ENCODE data around the gene KCTD6.
"Not testable (repeated sequence)": the region's sequence is repeated elsewhere in the genome, so short reads cannot be mapped to it uniquely, and the experiment has no call there.

Gene KCTD6

GRCh38 chr3:58522759-58523425 lies 31.0 kb downstream of the KCTD6 start:
- Mint-ChIP-seq H3K4me1 (no peaks in the 10 kb centered on the region), H3K4me3 (no peak overlapping the region), H3K27ac (no peak overlapping the region), H3K36me3 (no peaks in the 10 kb centered on the region), H3K27me3 (peaks cover 6% of the 10 kb centered on the region), H3K9me3 (no peaks in the 10 kb centered on the region)
- CTCF ChIA-PET = interaction anchor here (0.5 kb wide), 1 partner anchor 192 kb away, joined by 4 read pairs; no protein-coding TSS in a partner anchor
- no peak for DNase-seq

GRCh38 chr3:58524326-58524888 lies 32.5 kb downstream of the KCTD6 start:
- no peaks in the 10 kb centered on the region for H3K36me3 Mint-ChIP-seq
- CTCF ChIA-PET = no interaction called here
- no peaks in the 10 kb centered on the region for H3K9me3 Mint-ChIP-seq
- H3K27me3 Mint-ChIP-seq = peaks cover 6% of the 10 kb centered on the region
- no peak overlapping the region for H3K27ac Mint-ChIP-seq
- no peak overlapping the region for H3K4me3 Mint-ChIP-seq
- no peak for DNase-seq
- H3K4me1 Mint-ChIP-seq = no peaks in the 10 kb centered on the region

GRCh38 chr3:58526515-58526957 lies 34.6 kb downstream of the KCTD6 start:
- H3K9me3 Mint-ChIP-seq = no peaks in the 10 kb centered on the region
- no peaks in the 10 kb centered on the region for H3K4me1 Mint-ChIP-seq
- no peak for DNase-seq
- no peak overlapping the region for H3K27ac Mint-ChIP-seq
- H3K27me3 Mint-ChIP-seq = peaks cover 8% of the 10 kb centered on the region
- H3K36me3 Mint-ChIP-seq = no peaks in the 10 kb centered on the region
- H3K4me3 Mint-ChIP-seq = no peak overlapping the region
- CTCF ChIA-PET = interaction anchor here (2.8 kb wide), 1 partner anchor 219 kb away, joined by 10 read pairs; the partner anchor contains the start of genes HTD2 and RPP14

GRCh38 chr3:58527440-58527839 lies 35.5 kb downstream of the KCTD6 start:
- DNase-seq, H3K9me3 Mint-ChIP-seq, H3K4me1 Mint-ChIP-seq, H3K27ac Mint-ChIP-seq, H3K27me3 Mint-ChIP-seq, H3K36me3 Mint-ChIP-seq, H3K4me3 Mint-ChIP-seq: not testable (repeated sequence)
- CTCF ChIA-PET = interaction anchor here (1.6 to 2.8 kb wide), 2 partner anchors 211 to 220 kb away, joined by 4 to 10 read pairs; partner anchors contain the start of genes HTD2 and RPP14

- CTCF ChIA-PET = interaction anchor here (1.2 to 1.6 kb wide), 2 partner anchors 212 to 227 kb away, joined by 4 read pairs; no protein-coding TSS in a partner anchor
- no peaks in the 10 kb centered on the region for H3K9me3 Mint-ChIP-seq
- H3K4me3 Mint-ChIP-seq = no peak overlapping the region
- H3K4me1 Mint-ChIP-seq = peaks cover 7% of the 10 kb centered on the region
- peaks cover 9% of the 10 kb centered on the region for H3K27me3 Mint-ChIP-seq
- no peak for DNase-seq
- H3K36me3 Mint-ChIP-seq = no peaks in the 10 kb centered on the region
- H3K27ac Mint-ChIP-seq = no peak overlapping the region
Observed at GRCh38 chr3:58528629-58529028, 36.7 kb downstream of the KCTD6 start.

GRCh38 chr3:58529516-58530353 lies 37.8 kb downstream of the KCTD6 start:
- DNase-seq = no peak
- Mint-ChIP-seq H3K36me3 (no peaks in the 10 kb centered on the region), H3K27me3 (peaks cover 9% of the 10 kb centered on the region), H3K4me3 (no peak overlapping the region), H3K9me3 (no peaks in the 10 kb centered on the region), H3K4me1 (peaks cover 7% of the 10 kb centered on the region), H3K27ac (no peak overlapping the region)
- CTCF ChIA-PET = interaction anchor here (0.9 to 6.1 kb wide), 4 partner anchors 8 to 222 kb away, joined by 3 to 46 read pairs (median 4); partner anchors contain the start of genes HTD2 and RPP14

GRCh38 chr3:58530354-58530865 lies 38.5 kb downstream of the KCTD6 start:
- H3K36me3 Mint-ChIP-seq = no peaks in the 10 kb centered on the region
- H3K27me3 Mint-ChIP-seq = peaks cover 9% of the 10 kb centered on the region
- no peak overlapping the region for H3K27ac Mint-ChIP-seq
- no peak overlapping the region for H3K4me3 Mint-ChIP-seq
- DNase-seq = no peak
- peaks cover 7% of the 10 kb centered on the region for H3K4me1 Mint-ChIP-seq
- H3K9me3 Mint-ChIP-seq = no peaks in the 10 kb centered on the region
- CTCF ChIA-PET = interaction anchor here (0.9 to 6.1 kb wide), 7 partner anchors 9 to 223 kb away, joined by 3 to 46 read pairs (median 4); partner anchors contain the start of genes HTD2 and RPP14

GRCh38 chr3:58531555-58531954 lies 39.7 kb downstream of the KCTD6 start:
- Mint-ChIP-seq H3K27ac (no peak overlapping the region), H3K9me3 (no peaks in the 10 kb centered on the region), H3K36me3 (no peaks in the 10 kb centered on the region), H3K4me1 (peaks cover 12% of the 10 kb centered on the region), H3K27me3 (peaks cover 9% of the 10 kb centered on the region), H3K4me3 (no peak overlapping the region)
- DNase-seq = no peak
- CTCF ChIA-PET = interaction anchor here (0.6 to 6.1 kb wide), 13 partner anchors 21 to 1524 kb away, joined by 3 to 46 read pairs (median 3); partner anchors contain the start of genes HTD2 and RPP14

- Mint-ChIP-seq H3K9me3 (no peaks in the 10 kb centered on the region), H3K4me3 (no peak overlapping the region), H3K27me3 (peaks cover 9% of the 10 kb centered on the region), H3K4me1 (peaks cover 12% of the 10 kb centered on the region), H3K36me3 (no peaks in the 10 kb centered on the region), H3K27ac (no peak overlapping the region)
- CTCF ChIA-PET = interaction anchor here (0.7 to 6.1 kb wide), 9 partner anchors 20 to 1524 kb away, joined by 3 to 46 read pairs (median 3); partner anchors contain the start of genes HTD2 and RPP14
- no peak for DNase-seq
Observed at GRCh38 chr3:58531956-58532355, 40.1 kb downstream of the KCTD6 start.

GRCh38 chr3:58532794-58533220 lies 40.9 kb downstream of the KCTD6 start:
- no peak overlapping the region for H3K27ac Mint-ChIP-seq

GRCh38 chr3:58534592-58535494 lies 42.9 kb downstream of the KCTD6 start:
- Mint-ChIP-seq H3K4me1 (peaks cover 12% of the 10 kb centered on the region), H3K27me3 (peaks cover 9% of the 10 kb centered on the region), H3K36me3 (no peaks in the 10 kb centered on the region), H3K9me3 (no peaks in the 10 kb centered on the region), H3K4me3 (no peak overlapping the region), H3K27ac (no peak overlapping the region)
- CTCF ChIA-PET = interaction anchor here (1.1 to 6.1 kb wide), 7 partner anchors 30 to 227 kb away, joined by 3 to 46 read pairs (median 4); partner anchors contain the start of genes HTD2 and RPP14
- no peak for DNase-seq

More at GRCh38 chr3:58532794-58533220, 40.9 kb downstream of the KCTD6 start:
- CTCF ChIA-PET = interaction anchor here (0.5 to 6.1 kb wide), 4 partner anchors 38 to 225 kb away, joined by 3 to 46 read pairs (median 4); partner anchors contain the start of genes HTD2 and RPP14
- DNase-seq = peak; percentile 83
- Mint-ChIP-seq H3K9me3 (no peaks in the 10 kb centered on the region), H3K27me3 (peaks cover 9% of the 10 kb centered on the region), H3K4me1 (peaks cover 12% of the 10 kb centered on the region), H3K4me3 (no peak overlapping the region), H3K36me3 (no peaks in the 10 kb centered on the region)

- peaks cover 4% of the 10 kb centered on the region for H3K27me3 Mint-ChIP-seq
Observed at GRCh38 chr3:58535531-58536500, 43.9 kb downstream of the KCTD6 start.

More at GRCh38 chr3:58535531-58536500, 43.9 kb downstream of the KCTD6 start:
- CTCF ChIA-PET = interaction anchor here (1.0 to 1.6 kb wide), 3 partner anchors 95 to 230 kb away, joined by 4 to 5 read pairs (median 4); partner anchors contain the start of genes HTD2 and RPP14
- Mint-ChIP-seq H3K4me1 (peaks cover 12% of the 10 kb centered on the region), H3K9me3 (no peaks in the 10 kb centered on the region), H3K4me3 (no peak overlapping the region), H3K27ac (no peak overlapping the region), H3K36me3 (no peaks in the 10 kb centered on the region)
- DNase-seq = no peak

Data from activated naive CD4-positive, alpha-beta T cell treated with anti-CD3 and anti-CD28 coated beads, Interleukin-2, amount 10 ng/mL, durations not matched to agents 7 days and 5 days (primary cell).